Breast epithelium (tissue), 3 donors: ENCODE data around the gene GGT1.

Experiments
- CTCF ChIP-seq, 3 donors: fragments of 450-650 bp; IDR thresholded peaks; one replicate each; pipeline ENCODE4 v1.5.1; 2016 to 2017; ENCODE audit warnings: antibody characterized with exemption in 3 of 3, mild to moderate bottlenecking in 3 of 3, moderate library complexity in 3 of 3
- POLR2A ChIP-seq: fragments of 450-650 bp; IDR thresholded peaks from one replicate; pipeline ENCODE4 v1.6.1; 2016; ENCODE audit warnings: antibody characterized with exemption, mild to moderate bottlenecking, moderate library complexity
- POLR2AphosphoS5 ChIP-seq, 3 donors: sonication (generic); formaldehyde crosslinking; IDR thresholded peaks; one replicate each; pipeline ENCODE4 v1.6.1; 2017; ENCODE audit warnings: antibody characterized with exemption in 3 of 3

GRCh38 chr22:24555165-24556039 is 47.6 kb upstream of the GGT1 start, which contains the start of gene SNRPD3:
- TF ChIP-seq POLR2AphosphoS5 (IDR thresholded peaks at IDR 0.05) (peak; percentile 86 to 92 (median 91)), CTCF (IDR thresholded peaks at IDR 0.05) (peak; percentile 43 to 68 (median 46)), POLR2A (peak; percentile 13)
